GM12865 (cell line): ENCODE measurements around the gene PGM1.

Experiments used
- DNase-seq: peaks from one replicate; pipeline ENCODE4 v3.0.0; 2010; ENCODE audit warnings: low read depth
- H3K4me3 ChIP-seq: 2 replicates; pipeline ENCODE4 v1.5.1; 2011; ENCODE audit warnings: mild to moderate bottlenecking, low read depth, low read length, control low read depth
- TF ChIP-seq, protein P1 (sequence below): IDR thresholded peaks from 2 replicates; pipeline ENCODE4 v1.5.1; 2011; ENCODE audit warnings: low read length, control low read depth, low read depth, inconsistent platforms; ENCODE audit not compliant: insufficient read depth; ENCODE audit errors: missing control alignments

PGM1 gene

DNA sequence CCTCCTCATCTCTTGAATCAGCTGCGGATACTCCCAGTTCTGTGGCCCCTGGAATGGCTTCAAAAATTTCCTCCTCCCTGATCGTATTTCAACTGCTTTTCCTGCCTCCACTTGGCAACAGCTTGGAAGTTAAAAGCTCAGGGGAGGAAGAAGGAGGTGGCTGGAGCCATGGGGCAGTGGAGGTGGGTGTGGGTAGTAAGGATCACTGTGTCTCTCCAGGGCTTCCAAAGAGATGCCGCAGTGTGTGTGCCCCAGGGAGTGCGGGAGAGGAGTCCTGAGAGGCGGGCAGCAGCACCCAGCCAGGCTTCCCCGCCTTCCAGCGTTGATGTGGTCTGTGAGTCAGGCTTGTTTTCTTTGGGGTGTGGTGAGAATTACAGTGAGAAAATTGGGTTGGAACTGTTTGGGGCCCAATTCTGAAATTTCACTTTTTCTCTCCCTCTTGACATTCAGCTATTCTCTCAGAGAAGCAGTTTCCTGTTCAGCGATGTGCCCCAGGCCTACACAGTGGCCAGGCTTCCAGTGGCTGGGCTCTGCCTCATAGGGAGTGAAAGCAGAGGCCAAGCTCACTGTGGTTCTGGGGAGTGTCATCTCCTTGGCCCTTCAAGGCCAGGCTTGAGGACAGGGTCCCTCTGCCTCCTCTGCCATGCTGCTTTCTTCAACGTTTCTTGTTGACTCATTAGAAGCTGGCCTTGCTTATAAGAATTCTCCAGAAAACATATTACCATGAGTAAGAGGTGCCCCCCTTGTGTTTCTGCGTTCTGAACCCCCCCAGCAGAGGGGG, 69.0 kb downstream of the PGM1 start:
- no peak overlapping the region for H3K4me3 ChIP-seq
- no peak for DNase-seq
- TF ChIP-seq, protein P1, sequence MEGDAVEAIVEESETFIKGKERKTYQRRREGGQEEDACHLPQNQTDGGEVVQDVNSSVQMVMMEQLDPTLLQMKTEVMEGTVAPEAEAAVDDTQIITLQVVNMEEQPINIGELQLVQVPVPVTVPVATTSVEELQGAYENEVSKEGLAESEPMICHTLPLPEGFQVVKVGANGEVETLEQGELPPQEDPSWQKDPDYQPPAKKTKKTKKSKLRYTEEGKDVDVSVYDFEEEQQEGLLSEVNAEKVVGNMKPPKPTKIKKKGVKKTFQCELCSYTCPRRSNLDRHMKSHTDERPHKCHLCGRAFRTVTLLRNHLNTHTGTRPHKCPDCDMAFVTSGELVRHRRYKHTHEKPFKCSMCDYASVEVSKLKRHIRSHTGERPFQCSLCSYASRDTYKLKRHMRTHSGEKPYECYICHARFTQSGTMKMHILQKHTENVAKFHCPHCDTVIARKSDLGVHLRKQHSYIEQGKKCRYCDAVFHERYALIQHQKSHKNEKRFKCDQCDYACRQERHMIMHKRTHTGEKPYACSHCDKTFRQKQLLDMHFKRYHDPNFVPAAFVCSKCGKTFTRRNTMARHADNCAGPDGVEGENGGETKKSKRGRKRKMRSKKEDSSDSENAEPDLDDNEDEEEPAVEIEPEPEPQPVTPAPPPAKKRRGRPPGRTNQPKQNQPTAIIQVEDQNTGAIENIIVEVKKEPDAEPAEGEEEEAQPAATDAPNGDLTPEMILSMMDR = no peak

DNA sequence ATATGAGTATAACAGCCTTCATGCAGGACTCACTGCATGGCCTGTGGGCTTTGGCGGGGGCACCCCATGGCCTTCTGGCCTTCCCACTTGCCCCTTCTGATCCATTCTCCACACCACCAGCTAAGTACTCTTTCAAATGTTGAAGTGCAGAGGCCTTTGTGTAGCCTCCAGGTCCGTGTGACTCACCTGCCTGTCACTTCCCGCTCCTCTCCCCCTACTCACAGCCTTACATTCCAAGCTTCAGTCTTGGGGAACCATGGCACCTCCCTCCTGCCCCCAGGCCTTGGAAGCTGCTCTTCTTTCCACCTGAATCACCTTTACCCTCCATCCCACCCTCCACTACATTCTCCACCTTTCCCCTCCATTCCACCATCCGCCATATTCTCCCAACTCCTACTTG, 69.6 kb downstream of the PGM1 start:
- TF ChIP-seq, protein P1 = no peak
- no peak for DNase-seq
- no peak overlapping the region for H3K4me3 ChIP-seq

DNA sequence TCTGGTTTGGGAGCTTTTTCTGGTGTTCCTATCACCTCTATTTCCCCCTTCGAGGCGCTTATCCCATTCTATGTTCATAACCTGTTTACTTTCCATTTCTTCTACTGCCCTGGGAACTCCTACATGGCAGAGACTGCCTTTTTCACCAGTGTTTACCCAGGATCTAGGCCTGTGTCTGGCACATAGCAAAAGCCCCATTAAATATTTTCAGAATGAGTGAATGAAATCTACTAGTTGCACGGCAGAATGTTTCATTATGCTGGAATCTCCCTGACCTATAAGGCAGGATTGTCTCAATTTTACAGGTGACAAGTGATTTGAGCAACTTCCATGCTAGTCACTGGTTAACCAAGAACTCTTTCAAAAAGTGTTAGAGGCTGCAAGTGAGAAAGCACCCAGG, 70.1 kb downstream of the PGM1 start:
- no peak for DNase-seq
- no peak overlapping the region for H3K4me3 ChIP-seq
- TF ChIP-seq, protein P1 = no peak

DNA sequence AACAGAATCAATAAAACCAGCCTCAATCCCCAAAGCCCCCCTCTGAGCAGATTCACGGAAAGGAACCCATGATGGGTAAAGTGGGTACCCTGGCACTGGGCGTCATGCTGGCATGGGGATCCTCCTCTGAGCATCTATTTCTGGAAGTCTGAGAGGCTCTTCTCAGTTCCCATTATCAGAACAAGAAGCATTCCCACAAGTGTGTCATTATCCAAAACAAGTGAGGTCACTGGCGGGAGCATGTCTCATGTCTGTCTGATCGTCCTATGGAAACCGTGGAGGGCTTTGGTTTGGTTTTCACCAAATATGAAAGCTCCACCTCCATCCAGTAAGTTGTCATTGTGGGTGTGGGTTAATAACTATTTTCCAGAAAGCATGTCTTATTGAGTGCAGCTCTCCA, 70.7 kb downstream of the PGM1 start:
- H3K4me3 ChIP-seq = no peak overlapping the region
- TF ChIP-seq, protein P1 = no peak
- no peak for DNase-seq

DNA sequence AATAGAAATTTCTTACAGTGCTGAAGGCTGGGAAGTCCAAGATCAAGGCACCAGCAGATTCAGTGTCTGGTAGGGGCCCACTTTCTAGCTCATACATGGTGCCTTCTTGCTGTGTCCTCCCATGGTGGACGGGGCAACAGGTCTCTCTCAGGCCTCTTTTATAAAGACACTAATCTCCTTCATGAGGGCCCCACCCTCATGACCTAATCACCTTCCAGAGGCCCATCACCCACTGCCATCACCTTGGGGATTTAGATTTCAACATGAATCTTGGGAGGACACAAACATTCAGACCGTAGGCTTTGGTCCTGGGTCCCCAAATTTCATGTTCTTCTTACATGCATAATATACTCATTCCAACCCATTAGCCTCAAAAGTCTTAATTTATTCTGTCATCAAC, 71.5 kb downstream of the PGM1 start:
- TF ChIP-seq, protein P1 = no peak
- H3K4me3 ChIP-seq = no peak overlapping the region
- DNase-seq = no peak

DNA sequence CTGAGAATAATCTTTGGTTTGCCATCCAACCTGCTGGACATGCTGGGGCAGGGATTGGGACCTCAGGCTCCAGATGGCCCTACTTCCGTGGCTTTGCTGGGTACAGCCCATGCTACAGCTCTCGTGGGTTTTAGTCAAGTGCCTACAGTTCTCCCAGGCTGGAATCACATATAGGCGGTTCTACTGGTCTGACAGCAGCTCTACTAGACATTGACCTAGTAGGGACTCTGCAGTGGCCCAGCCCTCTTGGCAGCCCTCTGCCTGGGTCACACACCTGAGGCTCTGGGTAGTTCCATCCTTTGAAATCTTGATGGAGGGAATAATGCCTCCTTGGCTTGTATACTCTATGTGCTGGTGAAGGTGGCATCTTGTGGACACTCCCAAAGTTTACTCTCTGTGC, 72.2 kb downstream of the PGM1 start:
- H3K4me3 ChIP-seq = no peak overlapping the region
- no peak for DNase-seq
- TF ChIP-seq, protein P1 = no peak

DNA sequence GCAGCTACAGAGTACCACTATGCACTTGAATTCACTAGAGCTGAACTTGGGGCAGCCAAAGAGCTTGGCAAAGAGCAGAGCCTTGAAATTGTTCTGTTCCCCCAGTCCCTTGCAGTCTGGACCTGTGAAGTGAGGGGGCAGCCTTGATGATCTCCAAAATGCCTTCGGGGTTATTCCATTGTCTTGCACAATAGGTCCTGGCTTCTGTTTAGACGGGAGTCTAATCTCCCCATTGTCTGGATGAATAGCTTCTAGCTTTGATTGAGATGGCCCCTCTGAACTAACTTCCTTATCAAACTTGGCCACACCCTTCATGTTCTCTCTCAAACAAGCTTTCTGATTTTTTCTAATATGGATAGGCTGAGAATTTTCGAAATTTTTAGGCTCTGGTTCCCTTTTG, 72.6 kb downstream of the PGM1 start:
- TF ChIP-seq, protein P1 = no peak

More for the DNA sequence above, 72.6 kb downstream of the PGM1 start:
- H3K4me3 ChIP-seq = no peak overlapping the region
- DNase-seq = no peak
